ENCODE data around the gene TPRX1.
"Not testable (repeated sequence)": the region's sequence is repeated elsewhere in the genome, so short reads cannot be mapped to it uniquely, and the experiment has no call there.

TPRX1 gene

GRCh38 chr19:47802521-47803043, 1.8 kb downstream of the TPRX1 start:
- DNase-seq (ENCODE audit: low read depth): no peak

- DNase-seq (ENCODE audit: low read depth): no peak
Measured at GRCh38 chr19:47801270-47801669, 3.1 kb downstream of the TPRX1 start.

DNA sequence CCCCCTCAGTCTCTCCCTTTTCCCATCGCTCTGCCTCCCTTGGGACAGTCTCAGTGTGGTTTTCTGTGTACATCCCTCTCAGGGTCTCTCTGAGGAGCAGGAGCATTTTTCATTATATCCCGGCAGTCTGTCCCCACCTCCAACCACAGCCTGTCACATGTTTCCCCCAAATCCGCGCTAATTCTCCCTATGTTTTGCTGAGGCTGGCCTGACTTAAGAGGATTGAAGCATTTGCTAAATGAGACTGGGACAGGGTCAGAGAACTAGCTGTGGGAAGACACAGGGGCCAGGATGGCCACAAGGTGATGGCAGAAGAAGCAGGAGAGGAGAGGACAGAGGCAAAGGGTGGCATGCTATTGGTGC, 5.5 kb downstream of the TPRX1 start:
- no peak for DNase-seq (ENCODE audit: low read depth)

DNA sequence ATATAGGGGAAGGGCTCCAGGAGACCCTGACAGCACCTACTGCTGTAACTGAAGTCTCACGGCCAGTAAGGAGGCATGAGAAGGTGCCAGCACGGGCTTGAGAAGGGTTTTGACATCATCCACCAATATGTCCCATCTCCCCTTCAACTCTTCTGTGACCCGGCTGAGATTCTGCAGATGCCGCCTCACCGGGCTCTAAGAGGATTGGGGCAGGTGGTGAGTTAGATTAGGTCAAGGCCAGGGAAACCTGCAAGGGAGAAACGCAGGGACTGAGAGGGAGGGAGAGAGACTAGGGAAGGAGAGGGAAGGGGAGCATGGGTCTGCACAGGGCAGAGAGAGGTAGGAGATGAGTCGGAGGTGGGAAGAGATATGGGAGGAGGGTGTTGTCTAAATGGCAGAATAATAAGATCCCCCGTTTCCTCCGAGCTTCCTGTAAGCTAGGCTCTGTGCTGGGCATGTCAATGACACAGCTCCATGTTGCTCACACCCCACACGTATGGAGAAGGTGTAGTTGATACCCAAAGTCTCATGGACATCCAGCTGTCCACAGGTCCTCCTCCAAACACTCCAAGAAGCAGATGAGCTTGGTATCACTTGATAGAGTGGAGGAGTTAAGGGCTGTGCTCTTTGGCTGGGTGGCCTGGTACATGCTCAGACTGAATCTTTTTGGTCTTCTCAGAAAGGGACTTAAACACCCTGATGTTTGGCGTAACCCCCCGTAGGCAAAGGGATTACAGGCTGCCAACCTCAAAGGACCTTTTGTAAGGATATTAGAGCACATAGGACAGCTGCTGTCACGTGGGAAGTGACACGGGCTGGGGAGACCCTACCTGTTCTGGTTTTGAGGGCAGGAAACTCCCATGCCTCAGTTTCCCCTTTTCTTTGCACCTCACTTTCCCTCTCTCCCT, 6.1 kb downstream of the TPRX1 start:
- no peak for DNase-seq (ENCODE audit: low read depth)

DNA sequence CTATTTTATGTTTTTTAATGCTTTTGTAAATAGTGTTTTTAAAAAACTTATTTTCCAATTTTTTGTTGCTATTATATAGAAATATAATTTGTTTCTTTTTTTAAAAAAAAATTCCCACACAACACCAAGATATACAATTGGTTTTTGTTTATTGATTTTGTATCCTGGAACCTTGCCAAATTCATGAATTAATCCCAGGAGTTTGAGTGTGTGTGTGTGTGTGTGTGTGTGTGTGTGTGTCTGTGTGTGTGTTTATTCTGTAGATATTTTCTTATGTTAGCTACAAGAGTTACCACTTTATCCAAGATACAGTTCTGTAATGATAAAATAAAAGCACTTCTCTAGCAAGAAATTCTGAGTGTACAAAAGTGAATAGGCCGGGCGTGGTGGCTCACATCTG, 7.6 kb downstream of the TPRX1 start:
- no peak for DNase-seq (ENCODE audit: low read depth)

DNA sequence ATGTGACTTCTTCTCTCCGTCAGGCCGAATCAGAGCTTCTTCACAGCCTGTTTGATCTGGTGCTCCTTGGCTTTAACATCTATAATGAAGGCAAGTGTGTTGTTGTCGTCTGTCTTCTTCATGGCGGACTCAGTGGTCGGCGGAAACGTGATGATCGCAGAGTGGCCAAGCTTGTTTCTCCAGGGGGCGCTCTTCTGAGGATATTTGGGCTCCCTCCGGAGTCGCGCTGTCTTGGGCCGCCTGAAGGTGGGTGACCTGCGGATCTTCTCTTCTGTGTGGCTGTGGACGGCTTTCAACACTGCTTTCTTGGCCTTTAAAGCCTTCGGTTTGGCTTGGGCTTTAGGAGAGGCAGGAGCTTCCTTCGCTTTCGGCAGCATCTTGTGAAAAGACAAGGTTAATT, 9.8 kb downstream of the TPRX1 start:
- DNase-seq (ENCODE audit: low read depth): no peak

GRCh38 chr19:47792616-47793015, 11.7 kb downstream of the TPRX1 start:
- DNase-seq (ENCODE audit: low read depth): no peak

GRCh38 chr19:47790398-47790814, 13.9 kb downstream of the TPRX1 start:
- DNase-seq (ENCODE audit: low read depth): no peak

- DNase-seq (ENCODE audit: low read depth): not testable (repeated sequence)
Measured at GRCh38 chr19:47789811-47790210, 14.5 kb downstream of the TPRX1 start.

GRCh38 chr19:47787307-47787706, 17.0 kb downstream of the TPRX1 start:
- DNase-seq (ENCODE audit: low read depth): not testable (repeated sequence)

DNA sequence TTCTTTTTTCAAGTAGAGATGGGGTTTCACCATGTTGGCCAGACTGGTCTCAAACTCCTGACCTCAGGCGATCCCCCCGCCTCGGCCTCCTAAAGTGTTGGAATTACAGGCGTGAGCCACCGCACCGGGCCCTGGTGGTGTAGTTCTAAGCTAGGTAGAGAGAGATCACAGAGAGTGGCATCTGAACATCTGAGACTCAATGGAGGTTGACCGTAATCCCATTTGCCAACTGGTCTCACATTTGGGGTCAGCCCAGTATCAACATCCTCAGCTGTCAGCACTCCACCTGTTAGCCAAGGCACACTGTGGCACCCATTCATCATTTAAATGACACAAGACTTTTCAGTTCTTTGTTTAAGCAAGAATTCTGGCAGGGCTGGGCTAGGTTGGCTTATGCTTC, 17.8 kb downstream of the TPRX1 start:
- no peak for DNase-seq (ENCODE audit: low read depth)

GRCh38 chr19:47781590-47782262, 22.6 kb downstream of the TPRX1 start:
- DNase-seq (ENCODE audit: low read depth): no peak

DNA sequence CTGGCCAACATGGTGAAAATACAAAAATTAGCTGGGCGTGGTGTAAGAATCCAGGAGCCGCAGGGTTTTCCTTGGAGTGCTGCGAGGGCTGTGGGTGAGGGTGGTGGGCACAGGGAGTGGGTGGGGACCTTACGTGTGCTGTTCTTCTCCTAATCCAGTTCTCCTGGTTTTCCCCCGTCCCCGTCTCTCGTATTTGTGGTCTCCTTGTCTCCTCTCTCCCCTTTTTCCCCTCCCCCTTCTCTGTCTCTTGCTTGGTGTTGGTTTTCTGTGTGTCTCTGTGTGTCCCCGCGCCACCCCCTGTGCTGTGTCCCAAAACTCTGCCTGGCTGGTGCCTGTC, 24.2 kb downstream of the TPRX1 start:
- DNase-seq (ENCODE audit: low read depth): no peak

DNA sequence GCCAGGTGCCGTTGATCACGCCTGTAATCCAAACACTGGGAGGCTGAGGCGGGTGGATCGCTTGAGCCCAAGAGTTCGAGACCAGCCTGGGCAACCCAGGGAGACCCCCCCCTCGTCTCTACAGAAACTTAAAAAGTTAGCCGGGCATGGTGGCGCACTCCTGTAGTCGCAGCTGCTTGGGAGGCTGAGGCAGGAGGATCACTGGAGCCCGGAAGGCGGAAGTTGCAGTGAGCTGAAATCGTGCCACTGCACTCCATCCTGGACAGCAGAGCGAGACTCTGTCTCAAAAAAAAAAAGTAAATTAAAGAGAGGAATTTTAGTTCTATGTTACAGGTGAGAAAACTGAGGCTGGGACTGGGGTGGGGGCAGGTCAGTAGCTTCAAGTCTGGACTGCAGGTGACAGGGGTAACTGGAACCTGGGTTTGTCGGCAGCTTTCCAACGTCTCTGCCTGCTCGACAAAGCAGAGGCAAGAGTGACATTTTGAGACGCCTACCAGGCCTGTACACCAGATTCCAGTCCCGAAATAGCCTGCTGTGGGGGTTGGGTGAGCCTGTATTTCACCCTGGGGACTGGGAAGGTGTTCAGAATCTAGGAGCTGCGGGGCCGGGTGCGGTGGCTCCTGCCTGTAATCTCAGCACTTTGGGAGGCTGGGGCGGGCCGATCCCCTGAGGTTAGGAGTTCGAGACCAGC, 24.7 kb downstream of the TPRX1 start:
- no peak for DNase-seq (ENCODE audit: low read depth)

- no peak for DNase-seq (ENCODE audit: low read depth)
Measured at GRCh38 chr19:47778954-47779351, 25.4 kb downstream of the TPRX1 start.

DNA sequence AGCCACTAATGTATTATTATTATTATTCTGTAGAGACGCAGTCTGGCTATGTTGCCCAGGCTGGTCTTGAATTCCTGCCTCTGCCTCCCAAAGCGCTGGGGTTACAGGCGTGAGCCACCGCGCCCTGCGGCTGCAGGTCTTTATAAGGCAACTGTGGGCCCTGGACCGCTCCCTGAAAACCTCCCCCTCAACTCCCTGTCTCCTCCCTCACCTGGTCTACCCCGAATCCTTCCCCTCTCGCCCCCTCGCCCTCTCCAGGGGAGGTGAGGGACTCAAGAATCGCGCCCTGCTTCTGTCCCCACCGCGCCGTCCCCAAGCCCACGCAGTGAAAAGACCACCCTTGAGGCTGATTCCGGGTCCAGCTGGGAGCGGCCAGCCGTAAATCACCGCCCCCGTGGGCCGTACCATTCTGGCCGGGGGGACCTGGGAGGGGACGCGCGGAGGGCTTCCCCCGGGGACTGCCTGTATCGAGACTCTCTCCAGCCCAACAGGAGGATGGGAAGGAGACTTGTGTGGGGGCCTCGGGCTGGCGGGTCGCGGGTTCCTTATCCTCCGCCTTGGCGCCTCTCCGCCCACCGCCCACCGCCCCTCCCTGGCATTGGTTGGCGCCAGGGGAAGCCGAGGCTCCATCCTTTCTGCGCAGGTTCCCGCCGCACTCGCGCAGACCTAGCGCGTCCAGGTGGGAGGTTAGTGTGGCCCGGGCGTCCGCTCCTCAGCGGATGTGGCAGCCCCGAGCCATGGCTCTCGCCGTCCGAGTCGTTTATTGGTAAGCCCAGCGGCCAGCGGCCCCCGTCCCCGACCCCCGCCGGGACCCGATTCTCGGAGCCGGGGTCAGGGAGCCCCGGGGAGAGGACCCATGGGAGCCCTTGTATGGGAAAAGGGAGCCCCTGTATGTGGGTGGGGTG, 26.1 kb downstream of the TPRX1 start, which contains the start of gene SELENOW:
SELENOW (plus strand) TSS at position 655 of the 905 bp plus-strand sequence; CDS start at position 738, 83 bp downstream.
- DNase-seq (ENCODE audit: low read depth): no peak

DNA sequence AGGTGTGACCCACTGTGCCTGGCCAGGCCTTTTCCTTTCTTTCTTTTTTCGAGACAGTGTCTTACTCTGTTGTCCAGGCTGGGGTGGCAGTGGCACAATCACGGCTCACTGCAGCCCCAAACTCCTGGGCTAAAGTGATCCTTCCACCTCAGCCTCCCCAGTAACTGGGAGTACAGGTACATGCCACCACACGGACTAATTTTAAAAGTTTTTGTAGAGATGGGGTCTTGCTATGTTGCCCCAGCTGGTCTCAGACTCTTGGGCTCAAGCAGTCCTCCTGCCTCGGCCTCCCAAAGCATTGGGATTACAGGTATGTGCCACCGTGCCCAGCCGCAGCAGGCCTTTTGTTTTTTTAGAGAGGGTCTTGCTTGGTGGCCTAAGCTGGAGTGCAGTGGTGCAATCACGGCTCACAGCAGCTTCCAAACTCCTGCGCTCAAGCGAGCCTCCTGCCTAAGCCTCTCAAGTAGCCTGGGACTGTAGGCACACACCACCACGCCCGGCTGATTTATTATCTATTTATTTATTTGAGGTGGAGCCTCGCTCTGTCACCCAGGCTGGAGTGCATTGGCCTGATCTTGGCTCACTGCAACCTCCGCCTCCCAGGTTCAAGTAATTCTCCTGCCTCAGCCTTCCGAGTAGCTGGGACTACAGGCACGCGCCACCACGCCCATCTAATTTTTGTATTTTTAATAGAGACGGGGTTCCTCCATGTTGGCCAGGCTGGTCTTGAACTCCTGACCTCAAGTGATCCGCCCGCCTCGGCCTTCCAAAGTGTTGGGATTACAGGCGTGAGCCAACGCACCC, 26.9 kb downstream of the TPRX1 start:
- DNase-seq (ENCODE audit: low read depth): not testable (repeated sequence)

GRCh38 chr19:47776568-47776967, 27.8 kb downstream of the TPRX1 start:
- no peak for DNase-seq (ENCODE audit: low read depth)

- not testable (repeated sequence) for DNase-seq (ENCODE audit: low read depth)
Measured at GRCh38 chr19:47771291-47771690, 33.1 kb downstream of the TPRX1 start.

DNA sequence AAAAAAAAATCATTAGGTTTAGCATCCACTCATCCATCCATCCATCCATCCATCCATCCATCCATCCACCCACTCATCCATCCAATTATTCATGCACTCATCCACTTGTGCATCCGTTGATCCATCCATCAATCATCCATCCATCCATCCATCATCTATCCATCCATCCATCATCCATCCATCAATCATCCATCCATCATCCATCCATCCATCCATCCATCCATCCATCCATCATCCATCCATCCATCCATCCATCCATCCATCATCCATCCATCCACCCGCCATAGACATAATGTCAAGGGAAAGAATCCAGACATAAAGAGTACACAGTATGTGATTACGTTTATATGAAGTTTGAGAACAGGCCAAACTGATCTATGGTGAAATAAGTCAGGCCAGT, 34.8 kb downstream of the TPRX1 start:
- DNase-seq (ENCODE audit: low read depth): no peak

DNA sequence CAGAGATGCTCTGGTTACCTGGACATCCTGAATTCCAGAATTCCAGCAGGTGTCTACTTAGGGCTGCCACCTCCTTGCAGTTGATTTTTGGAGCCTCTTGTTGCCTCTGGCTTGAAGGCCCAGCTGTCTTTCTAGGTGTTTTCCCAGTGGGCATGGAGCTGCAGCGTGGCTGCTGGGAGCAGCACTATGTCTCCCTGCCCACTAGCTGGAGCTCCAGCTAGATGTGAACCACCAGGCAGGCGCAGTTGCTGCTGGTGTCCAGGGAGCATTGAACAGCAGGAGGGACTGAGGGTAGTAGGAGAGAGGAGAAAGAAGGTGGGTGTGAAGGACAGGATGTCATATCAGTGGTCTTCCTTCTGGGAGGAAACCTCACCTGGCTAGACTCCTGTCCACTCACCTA, 35.7 kb downstream of the TPRX1 start:
- DNase-seq (ENCODE audit: low read depth): no peak

Data from GM04503 (cell line).